Measurements from ENCODE around the gene FAM43A.

FAM43A gene

GRCh38 chr3:194685718-194686413 lies at the start of gene FAM43A:
Gene FAM43A, plus strand, starts transcription at chr3:194685883. Its CDS starts 944 bp downstream, at chr3:194686827.
- in situ Hi-C loops (cut with MboI; ENCODE audit: low sequenced_read_pairs): loop anchor here (10.0 kb wide), 2 partner anchors 429 to 579 kb away; no protein-coding TSS in a partner anchor

GRCh38 chr3:194637066-194637465 lies 48.6 kb upstream of the FAM43A start:
- in situ Hi-C loops (cut with MboI; ENCODE audit: low sequenced_read_pairs): no loop called here

GRCh38 chr3:194637541-194638400 lies 47.9 kb upstream of the FAM43A start:
- in situ Hi-C loops (cut with MboI; ENCODE audit: low sequenced_read_pairs): no loop called here

GRCh38 chr3:194638991-194639605 lies 46.6 kb upstream of the FAM43A start:
- in situ Hi-C loops (cut with MboI; ENCODE audit: low sequenced_read_pairs): no loop called here

GRCh38 chr3:194640829-194641228 lies 44.9 kb upstream of the FAM43A start:
- in situ Hi-C loops (cut with MboI; ENCODE audit: low sequenced_read_pairs): no loop called here

- in situ Hi-C loops (cut with MboI; ENCODE audit: low sequenced_read_pairs): no loop called here
Measured at GRCh38 chr3:194642769-194643168, 42.9 kb upstream of the FAM43A start.

GRCh38 chr3:194647747-194648146 lies 37.9 kb upstream of the FAM43A start:
- in situ Hi-C loops (cut with MboI; ENCODE audit: low sequenced_read_pairs): no loop called here

GRCh38 chr3:194654443-194654842 lies 31.2 kb upstream of the FAM43A start:
- in situ Hi-C loops (cut with MboI; ENCODE audit: low sequenced_read_pairs): no loop called here

- in situ Hi-C loops (cut with MboI; ENCODE audit: low sequenced_read_pairs): no loop called here
Measured at GRCh38 chr3:194657439-194657838, 28.2 kb upstream of the FAM43A start.

GRCh38 chr3:194658477-194659242 lies 27.0 kb upstream of the FAM43A start:
- in situ Hi-C loops (cut with MboI; ENCODE audit: low sequenced_read_pairs): no loop called here

GRCh38 chr3:194659778-194660177 lies 25.9 kb upstream of the FAM43A start:
- in situ Hi-C loops (cut with MboI; ENCODE audit: low sequenced_read_pairs): no loop called here

GRCh38 chr3:194661374-194661773 lies 24.3 kb upstream of the FAM43A start:
- in situ Hi-C loops (cut with MboI; ENCODE audit: low sequenced_read_pairs): no loop called here

GRCh38 chr3:194661946-194662345 lies 23.7 kb upstream of the FAM43A start:
- in situ Hi-C loops (cut with MboI; ENCODE audit: low sequenced_read_pairs): no loop called here

- in situ Hi-C loops (cut with MboI; ENCODE audit: low sequenced_read_pairs): no loop called here
Measured at GRCh38 chr3:194664857-194665256, 20.8 kb upstream of the FAM43A start.

- in situ Hi-C loops (cut with MboI; ENCODE audit: low sequenced_read_pairs): no loop called here
Measured at GRCh38 chr3:194667363-194667762, 18.3 kb upstream of the FAM43A start.

GRCh38 chr3:194671511-194671899 lies 14.2 kb upstream of the FAM43A start:
- in situ Hi-C loops (cut with MboI; ENCODE audit: low sequenced_read_pairs): loop anchor here (10.0 kb wide), 1 partner anchor 873 kb away; the partner anchor contains the start of gene PPP1R2

GRCh38 chr3:194671900-194672808 lies 13.5 kb upstream of the FAM43A start, which contains the start of gene LSG1:
Gene LSG1, minus strand, starts transcription at chr3:194672191. Its CDS starts 29 bp downstream, at chr3:194672162.
- in situ Hi-C loops (cut with MboI; ENCODE audit: low sequenced_read_pairs): loop anchor here (10.0 kb wide), 1 partner anchor 873 kb away; the partner anchor contains the start of gene PPP1R2

GRCh38 chr3:194672876-194673275 lies 12.8 kb upstream of the FAM43A start:
- in situ Hi-C loops (cut with MboI; ENCODE audit: low sequenced_read_pairs): loop anchor here (10.0 kb wide), 1 partner anchor 872 kb away; the partner anchor contains the start of gene PPP1R2

GRCh38 chr3:194673761-194674160 lies 11.9 kb upstream of the FAM43A start:
- in situ Hi-C loops (cut with MboI; ENCODE audit: low sequenced_read_pairs): loop anchor here (10.0 kb wide), 1 partner anchor 871 kb away; the partner anchor contains the start of gene PPP1R2
